HepG2 (cell line): ENCODE results near the gene ITGB7. TPM values are rescaled to one million over a fixed set of nuclear protein-coding genes. Genes with fewer than 3 reads are reported as not detected.

Experiments used
- ARID4A ChIP-seq: sonication (generic); formaldehyde crosslinking; IDR thresholded peaks from 2 replicates; pipeline ENCODE4 v1.5.0; 2020; ENCODE audit warnings: mild to moderate bottlenecking, missing genetic modification reagents, borderline replicate concordance
- ARNT2 ChIP-seq: sonication (generic); formaldehyde crosslinking; IDR thresholded peaks from 2 replicates; pipeline ENCODE4 v1.8.0; 2022; ENCODE audit warnings: mild to moderate bottlenecking, low read depth, missing genetic modification reagents, moderate library complexity
- BCLAF1 ChIP-seq: fragments of 450-650 bp; IDR thresholded peaks from 2 replicates; pipeline ENCODE4 v1.6.1; 2017; ENCODE audit warnings: mild to moderate bottlenecking
- ERF ChIP-seq: IDR thresholded peaks from 2 replicates; pipeline ENCODE4 v1.6.1; 2018; ENCODE audit warnings: missing biosample characterization, missing genetic modification reagents
- GTF2F1 ChIP-seq: fragments of 150-350 bp; IDR thresholded peaks from 2 replicates; pipeline ENCODE4 v1.6.1; 2014; ENCODE audit warnings: low read length
- HDAC1 ChIP-seq: sonication (generic); formaldehyde crosslinking; IDR thresholded peaks from 2 replicates; pipeline ENCODE4 v1.5.1; 2020; ENCODE audit warnings: mild to moderate bottlenecking, missing genetic modification reagents
- HOXA5 ChIP-seq: sonication (generic); formaldehyde crosslinking; IDR thresholded peaks from 2 replicates; pipeline ENCODE4 v1.4.0; 2020; ENCODE audit warnings: missing genetic modification reagents
- KDM5B ChIP-seq: sonication (generic); formaldehyde crosslinking; IDR thresholded peaks from 2 replicates; pipeline ENCODE4 v1.4.0; 2020; ENCODE audit warnings: missing genetic modification reagents, mild to moderate bottlenecking, borderline replicate concordance
- KLF9 ChIP-seq: IDR thresholded peaks from 2 replicates; pipeline ENCODE4 v1.6.1; 2016; ENCODE audit warnings: low read depth
- MBNL3 ChIP-seq: fragments of 250-450 bp; sonication (Bioruptor Pico); conservative IDR thresholded peaks from 2 replicates; pipeline ENCODE4 v1.8.0; 2022; ENCODE audit warnings: mild to moderate bottlenecking, inconsistent platforms
- NFIB ChIP-seq: sonication (generic); formaldehyde crosslinking; IDR thresholded peaks from 2 replicates; pipeline ENCODE4 v1.9.0; 2021; ENCODE audit warnings: missing genetic modification reagents, mild to moderate bottlenecking, borderline replicate concordance
- NR1H2 ChIP-seq: sonication (generic); formaldehyde crosslinking; IDR thresholded peaks from 2 replicates; pipeline ENCODE4 v1.8.1; 2022; ENCODE audit warnings: low read depth, missing genetic modification reagents, borderline replicate concordance
- RBAK ChIP-seq: sonication (generic); formaldehyde crosslinking; IDR thresholded peaks from 2 replicates; pipeline ENCODE4 v1.5.1; 2020; ENCODE audit warnings: mild to moderate bottlenecking, missing genetic modification reagents
- SOX5 ChIP-seq: IDR thresholded peaks from 2 replicates; pipeline ENCODE4 v1.6.1; 2016; ENCODE audit warnings: borderline replicate concordance
- SPEN ChIP-seq: sonication (generic); formaldehyde crosslinking; IDR thresholded peaks from 2 replicates; pipeline ENCODE4 v1.5.1; 2020; ENCODE audit warnings: low read depth, mild to moderate bottlenecking, missing genetic modification reagents
- SSRP1 ChIP-seq: IDR thresholded peaks from 2 replicates; pipeline ENCODE4 v1.6.1; 2016; ENCODE audit warnings: control low read depth
- ZFP82 ChIP-seq: sonication (generic); formaldehyde crosslinking; IDR thresholded peaks from 2 replicates; pipeline ENCODE4 v1.5.1; 2020; ENCODE audit warnings: mild to moderate bottlenecking, missing genetic modification reagents, borderline replicate concordance
- ZNF282 ChIP-seq: fragments of 450-650 bp; IDR thresholded peaks from 2 replicates; pipeline ENCODE4 v1.6.1; 2018; ENCODE audit not compliant: partially characterized antibody
- ZNF451 ChIP-seq: sonication (generic); formaldehyde crosslinking; IDR thresholded peaks from 2 replicates; pipeline ENCODE4 v1.5.0; 2020; ENCODE audit warnings: mild to moderate bottlenecking, missing genetic modification reagents
- ZNF558 ChIP-seq: sonication (generic); formaldehyde crosslinking; IDR thresholded peaks from 2 replicates; pipeline ENCODE4 v1.9.0; 2022; ENCODE audit warnings: mild to moderate bottlenecking, missing genetic modification reagents, borderline replicate concordance
- ZSCAN31 ChIP-seq: sonication (generic); formaldehyde crosslinking; IDR thresholded peaks from 2 replicates; pipeline ENCODE4 v1.5.0; 2020; ENCODE audit warnings: low read depth, mild to moderate bottlenecking, missing genetic modification reagents
- polyA plus RNA-seq, 8 experiments: library from polyadenylated mRNA; depleted of rRNA in 3 of 8; stranded (reverse) in 7 of 8; unstranded in 1 of 8; fragments of >200 nt; fragmentation: Illumina TruSeq in 4 of 8; extraction: Trizol in 4 of 8; gene quantifications; 2 replicates each; pipeline versions ENCODE4 v1.2.1 to v1.2.3, GENCODE V29; 2011 to 2016; ENCODE audit warnings: low read depth in 4 of 8, missing spikeins in 1 of 8, mixed read lengths in 1 of 8; ENCODE audit not compliant: insufficient read depth in 1 of 8
- total RNA-seq, 5 experiments: library from RNA; depleted of rRNA; stranded (reverse); fragments of >200 nt; fragmentation: Illumina TruSeq; extraction: Trizol; gene quantifications; 2 replicates each; pipeline ENCODE4 v1.2.3, GENCODE V29; 2016; ENCODE audit warnings: low read depth in 1 of 5
- TF ChIP-seq, protein P1 (sequence below): sonication (generic); formaldehyde crosslinking; IDR thresholded peaks from 2 replicates; pipeline ENCODE4 v1.4.0; 2020; ENCODE audit warnings: missing genetic modification reagents

ITGB7 gene
- total and polyA plus RNA-seq, 2 of the 13 experiments (the other 11 are each of a cell fraction or from before 2014, with no cell fraction given) = 0.16 to 0.18 TPM

DNA sequence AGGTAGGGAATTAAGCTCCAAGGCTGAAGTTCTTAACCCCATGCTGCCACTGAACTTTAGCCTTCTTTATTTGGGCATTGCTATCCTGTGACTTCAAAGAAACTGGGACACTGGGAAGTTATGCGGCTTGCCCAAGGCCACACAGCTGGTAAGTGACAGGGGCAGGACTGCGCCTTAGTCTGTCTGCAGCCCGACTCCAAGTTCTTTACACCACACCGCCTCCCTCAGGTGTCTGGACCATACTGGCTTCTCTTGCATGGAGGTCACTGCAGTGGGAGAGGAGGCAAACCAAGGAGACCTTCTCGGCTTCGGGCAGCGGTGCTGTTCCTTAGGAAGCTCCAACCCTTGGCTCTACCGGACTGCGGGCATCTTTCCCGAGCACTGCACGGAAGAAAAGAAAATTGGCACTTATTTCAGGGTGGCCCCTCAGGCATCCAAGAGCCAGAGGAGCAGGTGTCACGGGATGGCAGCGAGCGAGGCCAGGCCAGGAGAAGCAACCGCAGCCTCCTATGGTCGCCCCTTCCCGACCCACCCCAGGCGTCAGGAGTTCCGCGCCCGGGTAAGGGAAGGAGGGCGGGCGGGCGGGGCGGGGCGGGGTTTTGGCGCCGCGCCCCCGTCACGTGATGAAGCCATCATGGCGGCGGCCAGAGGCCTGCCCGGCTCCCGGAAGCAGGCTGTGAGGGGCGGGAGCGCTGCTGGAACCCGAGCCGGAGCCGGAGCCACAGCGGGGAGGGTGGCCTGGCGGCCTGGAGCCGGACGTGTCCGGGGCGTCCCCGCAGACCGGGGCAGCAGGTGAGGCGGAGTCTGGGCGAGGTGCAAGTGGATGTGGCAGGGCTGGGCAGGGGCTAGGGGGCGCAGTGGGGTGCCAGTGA is 44.7 kb upstream of the ITGB7 start (continued):
- TF ChIP-seq ARNT2 (CRISPR knock-in tag) (0 out of 2 replicates have a peak, but pooled peaks have one; percentile 49), KDM5B (peak; percentile 52; the same call in 1 of the 2 replicates), GTF2F1 (no peak), HOXA5 (CRISPR knock-in tag) (peak; percentile 49), HDAC1 (CRISPR knock-in tag) (peak; percentile 84), ZSCAN31 (CRISPR knock-in tag) (no peak), SOX5 (CRISPR knock-in tag) (peak; percentile 21; the same call in 1 of the 2 replicates), ERF (CRISPR knock-in tag) (peak; percentile 42; the same call in 1 of the 2 replicates), ZNF282 (no peak), NFIB (CRISPR knock-in tag) (no peak), SPEN (peak; percentile 60; the same call in 1 of the 2 replicates), NR1H2 (CRISPR knock-in tag) (0 out of 2 replicates have a peak, but pooled peaks have one; percentile 64), ARID4A (CRISPR knock-in tag) (peak; percentile 90), MBNL3 (CRISPR knock-in tag) (no peak), KLF9 (CRISPR knock-in tag) (no peak), SSRP1 (CRISPR knock-in tag) (peak; percentile 39; the same call in 1 of the 2 replicates), ZNF558 (no peak), ZNF451 (CRISPR knock-in tag) (no peak), RBAK (no peak), BCLAF1 (no peak), ZFP82 (no peak; the same call in 1 of the 2 replicates)
- TF ChIP-seq, protein P1, sequence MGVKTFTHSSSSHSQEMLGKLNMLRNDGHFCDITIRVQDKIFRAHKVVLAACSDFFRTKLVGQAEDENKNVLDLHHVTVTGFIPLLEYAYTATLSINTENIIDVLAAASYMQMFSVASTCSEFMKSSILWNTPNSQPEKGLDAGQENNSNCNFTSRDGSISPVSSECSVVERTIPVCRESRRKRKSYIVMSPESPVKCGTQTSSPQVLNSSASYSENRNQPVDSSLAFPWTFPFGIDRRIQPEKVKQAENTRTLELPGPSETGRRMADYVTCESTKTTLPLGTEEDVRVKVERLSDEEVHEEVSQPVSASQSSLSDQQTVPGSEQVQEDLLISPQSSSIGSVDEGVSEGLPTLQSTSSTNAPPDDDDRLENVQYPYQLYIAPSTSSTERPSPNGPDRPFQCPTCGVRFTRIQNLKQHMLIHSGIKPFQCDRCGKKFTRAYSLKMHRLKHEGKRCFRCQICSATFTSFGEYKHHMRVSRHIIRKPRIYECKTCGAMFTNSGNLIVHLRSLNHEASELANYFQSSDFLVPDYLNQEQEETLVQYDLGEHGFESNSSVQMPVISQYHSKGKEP = no peak
